Lower leg skin (tissue), 4 donors: ENCODE measurements around the gene MOB4. TPM values are rescaled to one million over a fixed set of nuclear protein-coding genes. Genes with fewer than 3 reads are reported as not detected.

Source experiments
- DNase-seq, 2 donors: peaks; one replicate each; pipeline ENCODE4 v3.0.0-alpha.2; 2019; ENCODE audit warnings: low spot score in 2 of 2
- H3K4me3 ChIP-seq: fragments of 200-600 bp; sonication (generic); 2 replicates; pipeline ENCODE4 v1.5.1; 2017; ENCODE audit warnings: mild to moderate bottlenecking, low read depth; ENCODE audit not compliant: poor library complexity, severe bottlenecking
- POLR2A ChIP-seq, 2 donors: fragments of 450-650 bp; IDR thresholded peaks; one replicate each; pipeline ENCODE4 v1.6.1; 2016 to 2017; ENCODE audit warnings: antibody characterized with exemption in 2 of 2, mild to moderate bottlenecking in 1 of 2, moderate library complexity in 1 of 2
- WGBS, 2 donors: methylation state at CpG; one replicate each; pipeline ENCODE4 v1.1.5; 2018; 5-methylcytosine and 5-hydroxymethylcytosine counted together
- intact Hi-C: fragments of 100-400 bp; cut with DNase I; formaldehyde crosslinking; loops from one replicate; pipeline ENCODE4 v1.15.0; 2023; ENCODE audit warnings: low total_unique reads
- total RNA-seq, 4 donors: library from RNA; depleted of rRNA; stranded (reverse); fragments of >200 nt; gene quantifications; one replicate each; pipeline ENCODE4 v1.1.0, GENCODE V29; 2016
- TF ChIP-seq, protein P1 (sequence below), 3 donors: fragments of 450-650 bp; IDR thresholded peaks; one replicate each; pipeline ENCODE4 v1.5.1; 2016; ENCODE audit warnings: antibody characterized with exemption in 3 of 3, mild to moderate bottlenecking in 3 of 3, moderate library complexity in 2 of 3

The MOB4 gene
- total RNA-seq, 4 donors from 2014 or later, result 22.6 to 31.2 (median 25.0) TPM

DNA sequence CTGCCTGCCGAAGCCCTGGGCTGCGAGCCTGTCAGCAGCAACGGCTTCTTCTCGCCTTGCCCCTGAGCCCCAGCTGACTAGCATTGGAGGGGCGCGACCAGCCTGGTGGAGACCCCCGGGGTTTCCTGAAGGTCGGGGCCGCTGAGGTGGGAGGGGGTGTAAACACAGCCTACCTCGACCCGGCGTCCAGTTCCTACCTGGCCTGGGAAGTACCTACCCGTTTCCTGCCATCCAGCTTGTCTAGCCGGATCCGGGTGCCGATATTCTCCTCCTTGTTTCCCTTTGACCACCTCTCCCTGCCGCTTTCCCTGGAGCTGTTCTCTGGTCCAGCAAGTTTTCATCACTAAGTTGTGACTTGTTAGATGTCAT, 511 bp downstream of the MOB4 start:
- intact Hi-C loops, result no loop called here

DNA sequence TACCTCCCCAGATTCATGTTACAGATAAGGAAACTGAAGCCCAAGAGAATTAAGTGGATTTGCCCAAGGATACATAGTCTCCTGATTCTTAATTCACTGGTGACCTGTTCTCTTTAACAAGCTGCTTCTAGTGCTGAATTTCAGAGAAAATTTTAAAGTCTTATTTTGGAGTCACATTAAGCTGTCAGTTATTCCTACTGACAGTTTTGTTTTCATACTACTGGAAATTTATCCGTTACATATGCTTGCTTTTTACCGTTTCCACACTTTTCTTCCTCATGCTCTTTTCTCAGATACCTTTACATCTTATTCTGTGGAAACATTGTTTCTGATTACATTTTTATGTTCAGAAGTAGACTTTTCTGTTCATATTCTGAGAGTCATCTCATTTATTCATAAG, 1.3 kb downstream of the MOB4 start:
- 30 to 35% methylated on average over 2 of the region's 2 CpGs for WGBS, 2 donors
- intact Hi-C loops, result no loop called here
- no peak overlapping the region for H3K4me3 ChIP-seq
- no peak for DNase-seq
- TF ChIP-seq, protein P1, sequence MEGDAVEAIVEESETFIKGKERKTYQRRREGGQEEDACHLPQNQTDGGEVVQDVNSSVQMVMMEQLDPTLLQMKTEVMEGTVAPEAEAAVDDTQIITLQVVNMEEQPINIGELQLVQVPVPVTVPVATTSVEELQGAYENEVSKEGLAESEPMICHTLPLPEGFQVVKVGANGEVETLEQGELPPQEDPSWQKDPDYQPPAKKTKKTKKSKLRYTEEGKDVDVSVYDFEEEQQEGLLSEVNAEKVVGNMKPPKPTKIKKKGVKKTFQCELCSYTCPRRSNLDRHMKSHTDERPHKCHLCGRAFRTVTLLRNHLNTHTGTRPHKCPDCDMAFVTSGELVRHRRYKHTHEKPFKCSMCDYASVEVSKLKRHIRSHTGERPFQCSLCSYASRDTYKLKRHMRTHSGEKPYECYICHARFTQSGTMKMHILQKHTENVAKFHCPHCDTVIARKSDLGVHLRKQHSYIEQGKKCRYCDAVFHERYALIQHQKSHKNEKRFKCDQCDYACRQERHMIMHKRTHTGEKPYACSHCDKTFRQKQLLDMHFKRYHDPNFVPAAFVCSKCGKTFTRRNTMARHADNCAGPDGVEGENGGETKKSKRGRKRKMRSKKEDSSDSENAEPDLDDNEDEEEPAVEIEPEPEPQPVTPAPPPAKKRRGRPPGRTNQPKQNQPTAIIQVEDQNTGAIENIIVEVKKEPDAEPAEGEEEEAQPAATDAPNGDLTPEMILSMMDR (IDR thresholded peaks at IDR 0.05), result no peak
- TF ChIP-seq POLR2A (IDR thresholded peaks at IDR 0.05), result no peak

More for the DNA sequence above, 511 bp downstream of the MOB4 start:
- peak in 1 of 2 donors; percentile 30 for DNase-seq
- TF ChIP-seq POLR2A (IDR thresholded peaks at IDR 0.05), result no peak
- TF ChIP-seq, protein P1 (IDR thresholded peaks at IDR 0.05), result no peak
- WGBS, 2 donors, result 0% methylated on average over 15 of the region's 17 CpGs
- peak overlapping the region; percentile 80 for H3K4me3 ChIP-seq

DNA sequence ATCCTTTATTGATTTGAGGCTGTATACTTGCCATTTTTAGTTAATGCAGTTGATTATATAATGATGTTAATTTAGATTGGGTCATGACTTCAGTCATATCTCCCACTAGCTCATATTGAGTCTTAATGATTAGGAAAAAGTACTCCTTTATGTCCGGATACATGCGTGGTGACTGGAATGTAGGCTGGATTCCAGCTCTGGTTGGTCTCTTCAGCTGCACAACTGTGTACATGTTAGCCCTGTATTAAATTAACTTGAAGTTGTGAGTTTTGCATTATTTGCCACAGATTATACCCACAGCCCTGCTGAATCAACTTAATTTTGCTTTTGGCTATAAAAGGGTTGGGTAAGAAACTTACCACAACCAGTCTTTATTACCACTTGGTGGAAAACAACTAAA, 22.5 kb downstream of the MOB4 start:
- DNase-seq, result no peak
- no peak overlapping the region for H3K4me3 ChIP-seq
- TF ChIP-seq, protein P1 (IDR thresholded peaks at IDR 0.05), result no peak
- TF ChIP-seq POLR2A (IDR thresholded peaks at IDR 0.05), result no peak
- WGBS, 2 donors, result 49 to 55% methylated on average over 2 of the region's 2 CpGs
- intact Hi-C loops, result no loop called here

DNA sequence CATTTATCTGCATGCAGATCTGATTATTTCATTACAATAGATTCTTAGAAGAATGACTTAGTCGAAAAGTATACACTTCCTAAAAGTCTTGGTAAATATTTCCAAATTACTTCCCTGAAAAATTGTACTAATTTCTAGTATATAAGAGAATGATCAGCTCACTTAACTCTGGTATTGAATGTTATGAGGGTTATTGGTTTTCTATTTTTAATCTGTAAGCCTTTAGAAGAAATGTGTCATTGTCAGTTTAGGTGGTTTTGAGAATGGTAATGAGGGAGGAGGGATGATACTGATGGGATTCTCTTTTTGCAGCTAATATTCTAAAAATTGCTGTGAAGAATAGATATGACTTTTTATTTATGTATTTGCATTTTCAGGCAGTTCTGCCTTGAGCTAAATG, 23.9 kb downstream of the MOB4 start:
- intact Hi-C loops, result no loop called here
- TF ChIP-seq, protein P1 (IDR thresholded peaks at IDR 0.05), result no peak
- TF ChIP-seq POLR2A (IDR thresholded peaks at IDR 0.05), result no peak
- 64 to 80% methylated on average over 1 of the region's 1 CpG for WGBS, 2 donors
- no peak overlapping the region for H3K4me3 ChIP-seq
- no peak for DNase-seq

DNA sequence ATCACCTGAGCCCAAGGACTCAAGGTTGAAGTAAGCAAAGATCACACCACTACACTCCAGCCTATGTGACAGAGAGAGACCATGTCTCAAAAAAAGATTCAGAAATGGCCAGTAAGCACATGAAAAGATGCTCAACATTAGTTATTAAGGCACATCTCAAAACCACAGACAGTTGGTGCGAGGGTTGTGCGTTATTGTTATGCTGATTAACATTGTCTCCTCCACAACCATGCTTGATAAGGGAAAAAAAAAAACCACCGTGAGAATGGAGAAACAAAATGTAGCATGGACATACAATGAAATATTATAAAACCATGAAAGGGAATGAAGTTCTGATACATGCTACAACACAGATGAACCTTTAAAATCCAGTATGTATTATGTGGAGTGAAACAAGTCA, 27.3 kb downstream of the MOB4 start:
- DNase-seq, result no peak
- intact Hi-C loops, result no loop called here
- TF ChIP-seq, protein P1 (IDR thresholded peaks at IDR 0.05), result no peak
- no peak for TF ChIP-seq POLR2A (IDR thresholded peaks at IDR 0.05)
- no peak overlapping the region for H3K4me3 ChIP-seq
- 94 to 95% methylated on average over 3 of the region's 3 CpGs for WGBS, 2 donors

DNA sequence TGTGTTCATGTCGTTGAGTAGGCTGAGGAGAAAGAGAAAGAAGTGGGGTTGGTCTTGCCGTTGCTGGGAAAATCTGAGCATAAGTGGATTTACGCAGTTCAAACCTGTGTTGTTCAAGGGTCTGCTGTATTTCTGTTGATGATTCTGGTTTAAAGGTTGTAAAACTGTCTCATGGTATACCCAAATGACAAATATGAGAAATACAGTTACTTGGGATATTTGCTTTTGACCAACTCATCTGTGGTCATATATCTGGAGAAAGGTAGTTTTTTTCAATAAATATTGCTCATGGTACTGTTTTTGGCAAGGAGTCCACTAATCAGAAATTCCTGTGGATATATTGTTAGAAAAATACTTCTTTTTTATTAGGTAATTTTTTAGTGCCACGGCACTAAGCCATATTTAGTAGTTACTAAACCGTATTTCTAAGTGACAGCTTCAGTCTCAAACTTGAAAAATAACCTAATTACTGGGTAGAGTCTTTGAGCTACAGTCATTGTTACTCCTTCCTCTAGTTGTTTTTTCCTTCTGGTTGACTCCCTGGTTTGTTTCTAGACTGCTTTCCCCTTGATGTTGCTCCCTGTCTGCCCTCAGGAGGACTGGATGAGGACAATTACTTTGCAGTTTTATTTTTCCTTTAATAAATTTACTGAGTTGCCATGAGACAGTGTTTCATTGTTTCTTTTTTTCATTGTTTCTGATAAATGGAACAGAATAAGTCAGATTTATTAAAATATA, 31.5 kb downstream of the MOB4 start:
- no peak for TF ChIP-seq POLR2A (IDR thresholded peaks at IDR 0.05)
- TF ChIP-seq, protein P1 (IDR thresholded peaks at IDR 0.05), result no peak
- intact Hi-C loops, result no loop called here

More for the DNA sequence above, 31.5 kb downstream of the MOB4 start:
- no peak for DNase-seq
- 87 to 90% methylated on average over 5 of the region's 5 CpGs for WGBS, 2 donors
- no peak overlapping the region for H3K4me3 ChIP-seq
